ENCODE results near the gene ST8SIA1.

Gene ST8SIA1

DNA sequence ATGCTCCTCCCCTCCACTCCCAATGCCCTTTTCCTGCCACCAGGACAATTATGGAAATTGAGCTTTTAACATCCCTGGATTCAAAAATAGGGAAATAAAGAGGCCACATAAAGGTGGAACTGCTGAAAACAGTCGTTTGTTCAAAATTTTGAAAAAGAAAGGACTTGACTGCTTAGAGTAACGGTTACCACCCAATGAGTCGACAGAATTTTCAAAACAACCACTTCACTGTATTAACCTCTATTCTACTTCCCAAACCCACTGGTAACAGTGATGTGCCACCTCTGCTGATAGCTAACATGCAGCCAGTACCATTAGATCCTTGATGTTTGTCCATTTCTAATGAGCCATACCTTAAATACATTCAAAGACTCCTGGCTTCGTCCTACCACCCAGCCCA is 4.9 kb downstream of the ST8SIA1 start:
- no peak for DNase-seq (ENCODE audit: low read depth)

DNA sequence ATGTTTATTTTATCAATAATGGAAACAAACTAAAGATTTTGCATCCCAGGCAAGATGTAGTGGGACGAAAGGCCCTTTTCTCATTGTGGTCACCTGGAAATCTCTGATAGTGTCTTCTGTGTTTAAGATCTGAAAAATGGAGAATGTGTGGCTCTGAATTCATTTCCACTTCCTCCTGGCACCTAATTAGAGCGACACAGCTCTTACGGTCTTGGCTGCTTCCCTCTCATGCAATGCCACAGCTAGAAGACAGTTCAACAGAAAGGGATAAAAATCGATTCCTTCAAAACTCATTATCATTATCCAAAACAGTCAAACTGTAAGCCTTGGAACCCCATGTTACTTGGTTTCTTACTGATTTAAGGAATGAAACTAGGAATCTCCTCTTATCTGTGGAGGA is 9.3 kb downstream of the ST8SIA1 start:
- no peak for DNase-seq (ENCODE audit: low read depth)

DNA sequence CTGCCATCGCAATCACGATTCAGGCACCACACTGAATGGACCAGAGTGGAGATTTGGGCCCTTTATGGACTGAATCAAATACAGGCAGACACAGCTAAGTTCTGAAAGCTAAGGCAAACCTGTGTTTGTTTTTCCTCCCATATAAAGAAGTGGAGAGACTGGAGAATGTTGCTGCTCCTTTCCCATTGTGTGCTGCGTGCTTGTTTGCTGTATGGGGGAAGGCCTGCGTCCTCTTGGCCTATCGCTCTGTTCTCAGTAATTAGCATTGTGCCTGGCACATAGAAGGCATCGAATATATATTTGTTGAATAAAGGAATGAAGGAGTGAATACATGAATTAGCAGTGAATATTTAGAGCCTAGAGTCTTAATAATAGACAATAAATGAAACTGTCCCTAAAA is 12.4 kb downstream of the ST8SIA1 start:
- no peak for DNase-seq (ENCODE audit: low read depth)

DNA sequence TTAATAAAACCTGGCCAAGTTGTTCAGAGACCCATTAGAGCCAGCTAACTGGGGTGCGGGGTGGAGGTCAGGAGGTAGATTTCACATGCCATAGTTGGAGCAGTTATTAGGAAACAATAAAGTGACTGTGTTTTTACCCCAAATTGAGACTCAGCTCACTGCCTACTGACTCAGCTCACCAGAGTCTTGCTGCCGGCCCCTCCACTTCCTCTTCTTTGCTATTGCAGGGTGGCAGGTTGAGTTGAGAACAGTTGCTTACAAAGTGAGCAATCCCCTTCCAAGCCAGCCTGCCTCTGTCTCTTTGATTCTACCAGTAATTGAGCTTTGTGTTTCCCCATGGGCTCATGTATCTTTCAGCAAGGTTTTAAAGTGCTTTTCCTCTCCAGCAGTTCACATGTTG is 12.9 kb downstream of the ST8SIA1 start:
- DNase-seq (ENCODE audit: low read depth), result no peak

DNA sequence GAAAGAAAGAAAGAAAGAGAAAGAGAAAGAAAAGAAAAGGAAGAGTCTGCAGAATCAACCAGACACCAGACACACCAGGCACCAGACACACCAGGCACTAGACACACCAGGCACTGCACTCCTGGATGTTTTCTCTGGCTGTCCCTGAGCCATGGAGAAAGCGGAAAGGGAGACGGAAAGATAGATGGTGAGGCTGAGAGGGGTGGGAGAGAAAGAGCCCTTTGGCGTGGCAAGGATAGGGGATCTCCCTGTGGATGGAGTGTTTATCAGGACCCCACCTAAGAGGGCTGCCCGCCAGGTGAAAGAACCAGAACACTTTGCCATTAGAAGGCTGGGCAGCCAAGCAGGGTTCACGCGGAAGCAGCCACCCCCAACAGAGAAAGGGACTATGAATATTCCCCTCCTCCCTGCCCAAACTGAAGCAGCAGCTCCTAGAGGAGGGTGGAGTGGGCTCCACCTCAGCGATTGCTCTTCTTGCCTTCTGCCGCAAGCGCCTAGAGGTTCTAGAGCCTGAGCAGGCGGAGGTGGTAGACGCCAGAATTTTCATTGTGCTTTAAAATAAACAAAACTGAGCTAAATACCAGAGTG is 13.4 kb downstream of the ST8SIA1 start:
- DNase-seq (ENCODE audit: low read depth), result no peak

DNA sequence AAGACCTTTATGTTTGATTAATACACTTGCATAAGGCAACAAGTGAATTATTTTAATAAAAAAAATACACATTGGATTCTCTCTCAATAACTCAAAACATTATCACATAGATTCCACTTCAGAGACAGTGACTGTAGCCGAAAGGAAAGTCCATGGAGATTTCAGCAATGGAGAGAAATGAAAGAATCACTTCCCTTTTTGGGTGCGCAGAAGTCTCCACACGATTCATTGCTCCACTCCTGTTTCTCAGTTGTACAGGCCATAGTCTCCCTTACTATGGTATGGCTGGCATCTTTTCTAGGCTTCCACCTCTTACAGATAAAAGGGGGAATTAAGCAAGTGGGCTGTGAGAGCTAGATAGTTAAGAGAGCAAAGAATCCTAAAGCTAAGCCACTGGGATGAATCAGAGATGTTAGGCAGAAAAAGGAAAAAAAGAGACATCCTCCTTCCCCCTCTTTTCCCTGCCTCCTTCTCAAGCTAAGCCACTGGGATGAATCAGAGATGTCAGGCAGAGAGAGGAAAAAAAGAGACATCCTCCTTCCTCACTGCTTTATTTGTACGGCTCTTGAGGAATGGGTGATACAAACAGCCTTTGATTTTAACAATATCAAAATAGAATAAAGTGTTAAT is 16.3 kb downstream of the ST8SIA1 start:
- no peak for DNase-seq (ENCODE audit: low read depth)

DNA sequence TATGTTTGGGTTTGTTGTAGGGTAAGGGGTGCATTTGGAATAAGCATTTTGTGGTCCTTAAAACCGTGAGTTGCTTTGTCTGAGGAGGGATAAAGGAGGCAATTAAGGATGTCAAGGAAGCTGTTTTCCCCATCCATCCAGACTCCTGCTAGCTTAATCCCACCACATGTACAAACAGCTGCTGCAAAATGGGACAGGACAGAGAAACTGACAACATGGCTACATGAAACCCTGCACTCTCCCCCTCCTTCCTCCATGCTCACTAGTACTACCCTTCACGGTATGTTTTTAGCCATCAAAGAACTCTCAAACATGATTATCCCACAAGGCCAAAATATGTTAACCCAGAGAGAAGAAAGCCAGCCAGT is 20.6 kb downstream of the ST8SIA1 start:
- no peak for DNase-seq (ENCODE audit: low read depth)

DNA sequence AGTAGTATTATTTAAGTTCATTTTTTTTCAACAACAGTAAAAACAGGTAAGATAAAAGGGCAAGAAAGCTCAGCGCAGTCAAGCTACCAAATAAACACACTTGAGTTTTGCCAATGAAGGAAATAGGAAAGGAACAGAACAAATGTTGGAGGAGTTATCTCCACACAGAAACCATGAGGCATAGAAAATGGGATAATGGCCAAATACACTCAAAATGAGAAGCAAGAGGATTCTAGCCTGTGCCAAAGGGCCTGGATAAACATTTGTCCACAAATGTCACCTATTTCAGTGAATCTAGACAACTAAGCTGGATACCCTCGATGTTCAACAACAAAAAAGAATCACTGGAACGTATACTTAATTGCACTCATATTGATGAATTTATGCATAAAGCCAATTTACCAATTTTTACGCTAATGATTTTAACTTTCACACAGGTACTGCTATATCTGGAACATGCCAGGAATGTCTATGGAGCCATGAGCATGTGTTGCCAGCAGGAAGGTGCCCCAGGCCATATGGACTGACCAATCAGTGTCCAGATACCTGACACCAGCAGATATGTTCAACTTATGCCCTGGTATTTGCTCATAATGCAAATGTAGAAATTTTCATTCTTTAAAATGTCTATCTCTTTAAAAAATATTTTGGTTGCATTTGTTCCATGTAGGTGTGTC is 21.1 kb downstream of the ST8SIA1 start:
- no peak for DNase-seq (ENCODE audit: low read depth)

DNA sequence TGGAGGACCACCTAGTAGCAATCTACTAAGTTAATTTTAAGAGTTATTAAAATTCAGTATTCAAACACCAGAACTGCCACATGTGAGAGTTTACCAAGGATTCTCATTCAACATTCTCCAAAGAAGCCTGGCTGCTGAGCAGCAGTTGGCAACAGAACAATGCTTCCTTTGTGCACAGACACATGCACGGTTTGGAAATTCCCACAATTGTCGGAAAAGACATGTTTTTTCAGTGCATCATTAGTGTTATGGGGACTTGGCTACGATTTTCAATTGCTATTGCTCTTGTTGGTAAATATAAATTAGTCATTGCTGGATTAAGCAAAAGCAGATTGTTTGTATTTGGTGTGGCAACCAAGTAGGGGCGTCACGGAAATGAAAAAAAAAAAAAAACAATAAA is 22.2 kb downstream of the ST8SIA1 start:
- DNase-seq (ENCODE audit: low read depth), result no peak

DNA sequence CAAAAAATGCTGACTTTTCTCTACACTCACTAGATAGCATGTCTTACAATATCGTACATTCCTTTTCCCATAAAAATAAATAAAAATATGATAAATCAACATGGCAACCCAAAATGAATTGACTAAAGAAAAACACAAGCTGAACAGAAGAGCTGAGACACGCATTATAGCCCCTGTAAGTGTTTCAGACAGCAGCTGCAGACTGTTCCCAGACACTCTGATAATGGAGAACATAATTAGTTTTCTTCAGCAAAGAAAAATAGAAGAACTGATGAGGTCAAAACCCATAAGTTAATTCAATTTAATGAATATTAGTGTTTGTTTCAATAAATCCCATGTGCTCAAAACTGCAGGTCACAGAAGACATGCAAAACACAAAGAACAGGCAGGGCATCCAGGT is 23.8 kb downstream of the ST8SIA1 start:
- DNase-seq (ENCODE audit: low read depth), result no peak

DNA sequence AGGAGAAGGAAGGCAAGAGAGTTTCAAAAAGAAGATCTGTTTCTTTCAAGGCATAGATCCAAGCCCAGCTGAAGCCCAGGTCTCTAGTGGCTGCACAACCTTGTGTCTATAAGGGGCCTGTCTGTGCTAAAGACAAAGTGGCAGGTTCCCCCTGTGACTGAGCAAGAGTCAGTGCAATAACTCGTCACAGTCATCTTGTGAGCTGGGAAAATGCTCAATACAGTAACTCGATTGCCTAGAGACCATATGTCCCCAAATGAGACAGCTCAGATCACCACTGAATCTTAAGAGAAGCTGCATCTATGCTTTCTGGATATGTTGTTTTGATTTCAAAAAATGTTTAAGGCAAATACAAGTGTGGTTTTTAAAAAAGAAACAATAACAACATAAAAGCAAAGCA is 24.2 kb downstream of the ST8SIA1 start:
- no peak for DNase-seq (ENCODE audit: low read depth)

DNA sequence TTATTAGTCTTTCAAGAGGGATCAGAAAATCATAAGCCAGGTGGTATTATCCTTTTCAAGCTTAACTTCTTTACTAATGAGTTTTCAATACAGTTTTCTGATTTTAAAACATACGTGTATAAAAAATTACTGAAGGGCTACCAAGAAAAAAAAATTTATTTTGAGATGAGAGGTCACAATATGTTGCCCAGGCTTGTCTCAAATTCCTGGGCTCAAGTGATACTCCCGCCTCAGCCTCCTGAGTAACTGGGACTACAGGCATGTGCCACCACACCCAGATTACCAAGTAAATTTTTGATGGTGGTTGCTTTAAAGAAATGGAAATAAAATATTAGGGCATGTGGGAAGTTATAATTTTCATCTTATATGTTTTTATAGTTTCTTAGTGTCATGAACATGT is 26.7 kb downstream of the ST8SIA1 start:
- no peak for DNase-seq (ENCODE audit: low read depth)

DNA sequence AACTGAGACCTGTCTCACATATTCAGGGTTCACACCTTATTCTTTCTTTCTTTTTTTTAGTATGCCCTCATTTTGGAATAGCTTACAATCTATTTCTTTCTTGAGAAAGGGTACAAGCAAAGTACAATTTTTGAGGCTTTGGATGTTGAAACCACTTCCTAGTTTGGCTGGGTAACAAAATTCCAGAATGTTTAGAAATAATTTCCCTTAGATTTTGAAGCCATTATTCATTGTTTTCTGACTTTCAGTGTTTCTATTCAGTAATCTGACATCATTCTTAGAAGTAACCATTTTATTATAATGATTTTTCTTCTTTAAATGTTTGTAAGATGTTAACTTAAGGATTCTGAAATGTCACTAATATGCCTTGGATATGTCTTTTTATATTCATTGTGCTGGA is 28.2 kb downstream of the ST8SIA1 start:
- no peak for DNase-seq (ENCODE audit: low read depth)

DNA sequence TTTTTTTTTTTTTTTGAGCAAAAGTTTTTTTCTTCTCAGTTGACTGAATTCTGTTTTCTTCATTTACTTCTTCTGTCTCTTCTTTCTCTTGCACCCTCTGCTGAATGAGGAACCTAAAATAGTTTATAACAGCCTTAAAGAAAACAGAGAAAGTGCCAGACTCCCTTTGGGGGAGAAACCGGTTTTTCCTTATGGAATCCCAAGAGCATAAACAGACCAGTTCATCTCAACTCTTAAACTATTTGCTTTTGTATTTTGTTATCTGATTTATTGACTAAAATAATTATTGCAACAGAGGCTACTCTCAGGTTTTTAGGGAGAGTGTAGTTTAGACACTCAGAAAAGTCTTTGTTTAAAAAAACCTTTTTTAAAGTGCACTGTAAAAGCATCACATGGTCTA is 30.2 kb downstream of the ST8SIA1 start:
- DNase-seq (ENCODE audit: low read depth), result no peak

DNA sequence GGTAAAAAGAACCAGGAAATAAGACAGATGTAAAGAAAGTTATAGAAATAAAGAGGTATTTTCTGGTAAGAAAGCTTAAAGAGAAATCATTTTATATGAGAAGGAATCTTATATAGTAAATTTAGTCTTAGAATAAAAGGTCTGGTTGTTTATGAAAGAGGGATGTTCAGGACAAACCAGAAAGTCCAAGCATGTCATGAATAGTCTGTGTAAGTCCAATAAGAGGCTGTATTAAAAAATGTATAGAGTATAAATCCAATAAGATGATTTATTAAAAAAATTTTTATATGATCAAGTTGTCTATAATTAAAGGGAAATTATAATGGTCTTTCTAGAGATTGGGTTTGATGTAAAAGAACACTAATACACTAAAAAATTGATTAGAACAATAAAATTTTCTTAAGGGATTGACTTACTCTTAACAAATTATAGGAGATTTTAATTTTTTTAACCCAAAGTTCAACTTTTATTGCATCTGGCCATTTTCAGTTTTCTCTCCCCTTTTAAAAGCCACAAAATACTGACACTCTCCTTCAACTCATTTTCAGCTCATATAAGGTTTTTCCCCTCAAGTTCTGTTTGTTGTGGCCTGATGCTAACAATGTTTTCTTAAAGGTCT is 35.1 kb downstream of the ST8SIA1 start:
- no peak for DNase-seq (ENCODE audit: low read depth)

DNA sequence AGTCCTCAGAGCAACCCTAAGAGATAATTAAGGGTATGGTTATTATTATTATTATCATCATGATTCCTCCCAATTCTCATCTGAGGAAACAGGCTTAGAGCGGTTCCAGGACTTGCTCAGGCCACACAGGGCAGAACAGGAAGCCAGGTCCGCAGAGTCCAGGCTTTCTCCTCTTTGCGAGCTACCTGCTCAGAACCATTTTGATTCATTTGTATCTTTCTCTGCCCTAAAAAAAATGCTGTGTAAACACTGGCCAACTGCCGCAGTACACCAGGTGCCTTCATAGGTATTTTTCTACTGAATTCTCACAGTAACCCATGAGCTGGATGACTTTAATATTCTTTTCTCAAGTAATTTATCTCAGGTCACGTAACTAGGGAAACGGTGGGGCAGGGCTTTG is 45.3 kb downstream of the ST8SIA1 start:
- DNase-seq (ENCODE audit: low read depth), result no peak

DNA sequence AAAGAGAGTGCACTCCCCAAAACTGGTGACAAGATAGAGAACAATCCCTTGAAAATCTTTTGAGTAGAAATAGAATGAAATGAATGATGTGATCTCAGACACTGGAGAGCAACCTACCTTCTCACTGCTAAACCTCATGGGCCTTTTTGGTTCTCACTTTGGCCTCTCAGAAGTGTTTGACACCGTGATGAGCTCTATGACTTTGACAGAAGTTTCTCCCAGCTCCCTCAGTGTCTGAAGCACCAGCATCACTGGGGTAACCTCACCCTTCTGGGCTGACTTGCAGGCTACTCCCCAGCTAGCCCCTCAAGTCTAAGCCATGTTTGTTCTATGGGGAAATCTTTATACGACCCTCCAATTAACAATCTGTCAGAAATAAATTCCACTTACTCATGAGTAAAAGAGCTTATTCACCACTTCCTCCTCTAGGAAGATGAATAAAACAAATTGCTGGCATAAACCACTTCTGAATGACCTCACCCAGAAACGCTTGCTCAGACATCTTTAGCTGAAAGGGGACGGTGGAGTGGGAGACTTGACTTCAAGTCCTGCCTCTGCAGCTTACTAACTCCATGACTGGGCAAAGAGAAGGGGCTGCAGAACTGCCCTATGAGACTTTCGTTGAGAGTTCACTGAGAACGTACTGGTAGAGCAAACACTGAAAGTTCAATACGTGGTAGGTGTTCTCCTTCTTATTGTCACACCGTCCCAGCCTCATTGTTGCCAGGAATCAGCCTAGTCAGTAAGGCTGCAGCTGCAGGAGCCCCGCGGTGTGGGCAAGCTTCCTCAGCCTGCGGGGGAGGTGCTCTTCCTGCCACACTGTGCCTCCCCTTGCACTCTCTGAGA is 46.5 kb downstream of the ST8SIA1 start:
- no peak for DNase-seq (ENCODE audit: low read depth)

DNA sequence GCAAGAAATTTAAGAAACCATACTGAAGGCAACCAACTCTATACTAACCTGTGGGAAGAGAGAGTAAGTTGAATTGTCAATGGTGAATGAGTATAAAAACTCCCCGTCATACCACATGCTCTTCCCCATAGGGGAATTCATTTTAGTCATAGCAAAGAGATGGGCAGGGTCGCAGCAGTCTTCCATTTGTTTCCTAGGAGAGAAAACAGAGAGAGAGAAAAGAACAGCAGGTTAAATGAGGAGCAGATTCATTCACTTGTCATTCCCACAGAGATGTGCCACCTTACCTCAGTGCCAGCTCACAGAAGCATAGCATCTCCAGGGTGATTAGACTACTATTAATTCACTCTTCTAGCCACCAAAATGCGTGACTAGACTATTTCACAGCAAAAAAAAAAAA is 47.4 kb downstream of the ST8SIA1 start:
- no peak for DNase-seq (ENCODE audit: low read depth)

DNA sequence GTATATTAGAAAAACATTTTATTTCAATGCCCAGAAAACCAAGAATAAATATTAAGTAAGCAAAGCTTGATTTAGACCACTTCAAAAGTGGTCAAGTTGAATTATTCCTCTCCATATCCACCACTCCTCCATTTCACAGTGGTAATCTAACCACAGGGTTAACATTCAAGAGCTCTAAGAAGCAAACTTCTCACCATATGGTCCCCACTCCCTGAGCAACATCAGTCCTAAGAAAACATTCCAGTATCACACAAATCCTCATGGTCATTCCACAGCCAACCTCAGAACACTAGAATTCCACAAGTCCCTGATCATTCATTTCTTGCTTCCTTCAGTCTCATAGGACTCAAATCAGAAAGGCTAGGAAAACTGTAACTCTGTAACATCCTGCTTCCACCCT is 47.9 kb downstream of the ST8SIA1 start:
- no peak for DNase-seq (ENCODE audit: low read depth)

DNA sequence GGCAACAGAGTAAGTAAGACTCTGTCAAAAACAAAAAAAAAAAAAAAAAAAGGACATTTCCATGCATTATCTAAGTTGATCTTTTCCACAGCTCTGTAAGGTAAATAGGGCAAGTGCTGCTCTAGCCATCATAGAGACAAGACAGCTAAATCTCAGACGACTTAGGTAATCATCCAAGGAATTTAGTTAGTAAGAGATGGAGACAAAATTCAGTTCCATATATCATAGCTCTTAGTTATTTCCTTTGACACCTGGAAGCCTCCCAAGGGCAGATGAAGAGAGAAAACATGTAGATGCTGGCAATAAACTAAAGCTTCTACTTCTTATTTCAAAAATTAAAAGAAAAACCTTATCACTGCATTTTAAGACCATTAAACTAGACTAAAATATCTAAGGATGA is 48.7 kb downstream of the ST8SIA1 start:
- no peak for DNase-seq (ENCODE audit: low read depth)

DNA sequence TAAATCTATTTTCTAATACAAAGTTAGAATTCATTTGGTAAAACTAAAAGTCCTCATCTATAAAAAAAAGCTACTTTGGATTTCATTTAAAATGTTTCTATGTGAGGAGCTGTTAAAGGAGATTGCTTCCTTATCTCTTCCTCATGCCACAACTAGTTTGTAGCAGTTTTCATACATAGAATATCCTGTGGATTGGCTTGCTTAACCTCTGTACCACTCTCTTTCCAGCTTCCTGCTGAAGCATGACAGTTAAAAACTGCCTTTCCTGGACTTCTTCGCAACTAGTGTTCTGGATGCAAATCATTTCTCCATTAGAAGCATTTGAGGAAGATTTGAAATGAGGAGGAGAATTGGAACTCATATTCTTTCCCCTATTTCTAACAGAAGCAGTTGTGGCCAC is 49.6 kb downstream of the ST8SIA1 start:
- no peak for DNase-seq (ENCODE audit: low read depth)

DNA sequence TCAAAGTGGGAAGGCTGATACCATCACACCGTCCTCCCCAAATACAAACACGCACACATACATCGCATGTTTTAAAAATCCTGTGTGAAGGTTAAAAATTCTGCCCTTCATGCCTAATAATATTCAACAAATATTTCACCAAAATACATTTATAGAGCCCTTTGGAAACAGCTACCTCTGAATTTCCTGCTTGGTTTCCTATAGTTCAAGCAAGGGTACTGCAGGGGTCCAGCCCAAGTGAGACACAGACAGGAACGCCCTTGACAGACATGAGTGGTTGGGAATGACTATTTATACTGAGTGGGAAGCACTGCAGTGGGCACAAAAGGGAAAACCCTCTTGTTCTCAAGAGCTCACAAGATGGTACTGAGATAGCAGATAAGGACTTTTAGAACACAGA is 51.0 kb downstream of the ST8SIA1 start:
- no peak for DNase-seq (ENCODE audit: low read depth)
